Astrocyte of the cerebellum (primary cell): ENCODE measurements around the gene CREBZF.
"Not testable (repeated sequence)": the region's sequence is repeated elsewhere in the genome, so short reads cannot be mapped to it uniquely, and the experiment has no call there.

Source experiments
- DNase-seq: peaks from one replicate; pipeline ENCODE4 v3.0.0-alpha.2; 2011; ENCODE audit warnings: low read depth
- H3K4me3 ChIP-seq: 2 replicates; pipeline ENCODE4 v1.5.1; 2011; ENCODE audit warnings: mild to moderate bottlenecking, low read depth, low read length, moderate library complexity
- in situ Hi-C: cut with HindIII; loops from 2 replicates; pipeline ENCODE4 v1.10.0; 2017; ENCODE audit warnings: low sequenced_read_pairs
- TF ChIP-seq, protein P1 (sequence below): IDR thresholded peaks from 2 replicates; pipeline ENCODE4 v1.5.1; 2012; ENCODE audit warnings: low read length, low read depth, moderate library complexity, mild to moderate bottlenecking; ENCODE audit errors: missing control alignments

CREBZF gene

GRCh38 chr11:85620256-85620655 is 44.7 kb downstream of the CREBZF start:
- H3K4me3 ChIP-seq = no peak overlapping the region
- TF ChIP-seq, protein P1, sequence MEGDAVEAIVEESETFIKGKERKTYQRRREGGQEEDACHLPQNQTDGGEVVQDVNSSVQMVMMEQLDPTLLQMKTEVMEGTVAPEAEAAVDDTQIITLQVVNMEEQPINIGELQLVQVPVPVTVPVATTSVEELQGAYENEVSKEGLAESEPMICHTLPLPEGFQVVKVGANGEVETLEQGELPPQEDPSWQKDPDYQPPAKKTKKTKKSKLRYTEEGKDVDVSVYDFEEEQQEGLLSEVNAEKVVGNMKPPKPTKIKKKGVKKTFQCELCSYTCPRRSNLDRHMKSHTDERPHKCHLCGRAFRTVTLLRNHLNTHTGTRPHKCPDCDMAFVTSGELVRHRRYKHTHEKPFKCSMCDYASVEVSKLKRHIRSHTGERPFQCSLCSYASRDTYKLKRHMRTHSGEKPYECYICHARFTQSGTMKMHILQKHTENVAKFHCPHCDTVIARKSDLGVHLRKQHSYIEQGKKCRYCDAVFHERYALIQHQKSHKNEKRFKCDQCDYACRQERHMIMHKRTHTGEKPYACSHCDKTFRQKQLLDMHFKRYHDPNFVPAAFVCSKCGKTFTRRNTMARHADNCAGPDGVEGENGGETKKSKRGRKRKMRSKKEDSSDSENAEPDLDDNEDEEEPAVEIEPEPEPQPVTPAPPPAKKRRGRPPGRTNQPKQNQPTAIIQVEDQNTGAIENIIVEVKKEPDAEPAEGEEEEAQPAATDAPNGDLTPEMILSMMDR = no peak
- in situ Hi-C loops = no loop called here
- DNase-seq = no peak

GRCh38 chr11:85619499-85619898 is 45.4 kb downstream of the CREBZF start:
- no peak for DNase-seq
- TF ChIP-seq, protein P1 = no peak
- in situ Hi-C loops = no loop called here

GRCh38 chr11:85611643-85612042 is 53.3 kb downstream of the CREBZF start:
- H3K4me3 ChIP-seq, DNase-seq, in situ Hi-C loops: not testable (repeated sequence)

More at GRCh38 chr11:85619499-85619898, 45.4 kb downstream of the CREBZF start:
- H3K4me3 ChIP-seq = no peak overlapping the region
